NCI-H2029 treated with DMSO at 0.1 percent for 48 hours (cell line): ENCODE measurements around the gene HIF1AN.

Source experiments
- DNase-seq: peaks from one replicate; lab custom pipeline; 2025; lab: John Stamatoyannopoulos, UW

Gene HIF1AN

GRCh38 chr10:100522107-100522801, 13.5 kb upstream of the HIF1AN start:
- DNase-seq, result no peak

GRCh38 chr10:100522945-100523344, 12.8 kb upstream of the HIF1AN start:
- no peak for DNase-seq

GRCh38 chr10:100524206-100524605, 11.5 kb upstream of the HIF1AN start:
- DNase-seq, result no peak

GRCh38 chr10:100524638-100525037, 11.1 kb upstream of the HIF1AN start:
- no peak for DNase-seq

GRCh38 chr10:100528123-100528886, 7.4 kb upstream of the HIF1AN start:
- DNase-seq, result no peak

GRCh38 chr10:100528921-100529474, 6.7 kb upstream of the HIF1AN start:
- DNase-seq, result no peak

GRCh38 chr10:100529475-100530298, 6.1 kb upstream of the HIF1AN start, which contains the start of gene NDUFB8:
Gene NDUFB8 (minus strand): TSS chr10:100529871. CDS start chr10:100529851, 20 bp downstream.
- DNase-seq, result no peak

- DNase-seq, result no peak
Observed at GRCh38 chr10:100531761-100532160, 4.0 kb upstream of the HIF1AN start.

GRCh38 chr10:100534726-100535125, 1.0 kb upstream of the HIF1AN start:
- no peak for DNase-seq

GRCh38 chr10:100535338-100535714, 417 bp upstream of the HIF1AN start:
- no peak for DNase-seq

GRCh38 chr10:100537475-100537874, 1.7 kb downstream of the HIF1AN start:
- DNase-seq, result no peak

GRCh38 chr10:100544950-100545349, 9.2 kb downstream of the HIF1AN start:
- no peak for DNase-seq

- no peak for DNase-seq
Observed at GRCh38 chr10:100551196-100551595, 15.5 kb downstream of the HIF1AN start.

- DNase-seq, result no peak
Observed at GRCh38 chr10:100551738-100552137, 16.0 kb downstream of the HIF1AN start.

GRCh38 chr10:100553929-100554328, 18.2 kb downstream of the HIF1AN start:
- no peak for DNase-seq

GRCh38 chr10:100554902-100555301, 19.2 kb downstream of the HIF1AN start:
- DNase-seq, result no peak

GRCh38 chr10:100560248-100560647, 24.5 kb downstream of the HIF1AN start:
- DNase-seq, result no peak

- no peak for DNase-seq
Observed at GRCh38 chr10:100561005-100561404, 25.3 kb downstream of the HIF1AN start.

GRCh38 chr10:100562008-100562672, 26.4 kb downstream of the HIF1AN start:
- DNase-seq, result no peak

- DNase-seq, result no peak
Observed at GRCh38 chr10:100565206-100565985, 29.7 kb downstream of the HIF1AN start.

- DNase-seq, result no peak
Observed at GRCh38 chr10:100566561-100566960, 30.8 kb downstream of the HIF1AN start.
